HAP-1 (cell line): ENCODE data around the gene NEUROD6.

Experiments used
- DNase-seq, 2 experiments: peaks; one replicate each; pipeline ENCODE4 v3.0.0-alpha.2; 2016 to 2020; ENCODE audit warnings: low spot score in 2 of 2
- H3K27me3 ChIP-seq: fragments of 250-450 bp; sonication (Bioruptor Pico); 2 replicates; pipeline ENCODE4 v1.5.1; 2020; ENCODE audit warnings: low read depth, mild to moderate bottlenecking, moderate library complexity
- H3K36me3 ChIP-seq: fragments of 250-450 bp; sonication (Bioruptor Pico); replicated peaks from 2 replicates; pipeline ENCODE4 v1.5.1; 2020; ENCODE audit warnings: mild to moderate bottlenecking
- H3K4me1 ChIP-seq: fragments of 250-450 bp; sonication (Bioruptor Pico); 2 replicates; pipeline ENCODE4 v1.5.1; 2020; ENCODE audit warnings: mild to moderate bottlenecking
- H3K4me3 ChIP-seq: fragments of 250-450 bp; sonication (Bioruptor Pico); 2 replicates; pipeline ENCODE4 v1.5.1; 2020; ENCODE audit warnings: mild to moderate bottlenecking, moderate library complexity
- H3K9me3 ChIP-seq: fragments of 250-450 bp; sonication (Bioruptor Pico); 2 replicates; pipeline ENCODE4 v1.5.1; 2020; ENCODE audit warnings: mild to moderate bottlenecking, moderate library complexity
- in situ Hi-C: fragments of 300-500 bp; cut with MboI; formaldehyde crosslinking; loops from 3 replicates; pipeline ENCODE4 v1.14.3; 2020; ENCODE audit warnings: low sequenced_read_pairs, inconsistent platforms, mixed read lengths

The NEUROD6 gene

GRCh38 chr7:31343516-31344305, 3.2 kb upstream of the NEUROD6 start:
- no peaks in the 10 kb centered on the region for H3K27me3 ChIP-seq
- H3K9me3 ChIP-seq, result no peaks in the 10 kb centered on the region
- in situ Hi-C loops, result no loop called here
- no peaks in the 10 kb centered on the region for H3K4me1 ChIP-seq
- H3K4me3 ChIP-seq, result no peak overlapping the region
- no peak for DNase-seq
- H3K36me3 ChIP-seq, result no peaks in the 10 kb centered on the region

- Histone ChIP-seq H3K36me3 (no peaks in the 10 kb centered on the region), H3K27me3 (no peaks in the 10 kb centered on the region), H3K9me3 (no peaks in the 10 kb centered on the region), H3K4me3 (no peak overlapping the region), H3K4me1 (no peaks in the 10 kb centered on the region)
- in situ Hi-C loops, result no loop called here
- DNase-seq, result no peak
Observed at GRCh38 chr7:31341141-31341540, 615 bp upstream of the NEUROD6 start.

GRCh38 chr7:31340051-31340450, 475 bp downstream of the NEUROD6 start:
- Histone ChIP-seq H3K36me3 (no peaks in the 10 kb centered on the region), H3K4me1 (no peaks in the 10 kb centered on the region), H3K4me3 (no peak overlapping the region), H3K27me3 (no peaks in the 10 kb centered on the region), H3K9me3 (no peaks in the 10 kb centered on the region)
- in situ Hi-C loops, result no loop called here
- no peak for DNase-seq

- in situ Hi-C loops, result no loop called here
- no peaks in the 10 kb centered on the region for H3K9me3 ChIP-seq
- no peaks in the 10 kb centered on the region for H3K4me1 ChIP-seq
- H3K4me3 ChIP-seq, result no peak overlapping the region
- DNase-seq, result no peak
- no peaks in the 10 kb centered on the region for H3K27me3 ChIP-seq
- H3K36me3 ChIP-seq, result no peaks in the 10 kb centered on the region
Observed at GRCh38 chr7:31338706-31339105, 1.8 kb downstream of the NEUROD6 start.

- in situ Hi-C loops, result no loop called here
- Histone ChIP-seq H3K4me3 (no peak overlapping the region), H3K9me3 (no peaks in the 10 kb centered on the region)
Observed at GRCh38 chr7:31337002-31337565, 3.4 kb downstream of the NEUROD6 start.

GRCh38 chr7:31336202-31337001, 4.1 kb downstream of the NEUROD6 start:
- no peaks in the 10 kb centered on the region for H3K36me3 ChIP-seq
- H3K27me3 ChIP-seq, result no peaks in the 10 kb centered on the region
- no peak overlapping the region for H3K4me3 ChIP-seq
- no peaks in the 10 kb centered on the region for H3K4me1 ChIP-seq
- no peaks in the 10 kb centered on the region for H3K9me3 ChIP-seq
- DNase-seq, result no peak
- in situ Hi-C loops, result no loop called here

More at GRCh38 chr7:31337002-31337565, 3.4 kb downstream of the NEUROD6 start:
- no peaks in the 10 kb centered on the region for H3K27me3 ChIP-seq
- H3K4me1 ChIP-seq, result no peaks in the 10 kb centered on the region
- no peaks in the 10 kb centered on the region for H3K36me3 ChIP-seq
- DNase-seq, result no peak

GRCh38 chr7:31335884-31336201, 4.7 kb downstream of the NEUROD6 start:
- Histone ChIP-seq H3K27me3 (no peaks in the 10 kb centered on the region), H3K4me1 (no peaks in the 10 kb centered on the region), H3K36me3 (no peaks in the 10 kb centered on the region), H3K4me3 (no peak overlapping the region), H3K9me3 (no peaks in the 10 kb centered on the region)
- no peak for DNase-seq
- in situ Hi-C loops, result no loop called here

GRCh38 chr7:31335161-31335856, 5.2 kb downstream of the NEUROD6 start:
- H3K36me3 ChIP-seq, result no peaks in the 10 kb centered on the region
- no peaks in the 10 kb centered on the region for H3K9me3 ChIP-seq
- in situ Hi-C loops, result no loop called here
- no peaks in the 10 kb centered on the region for H3K4me1 ChIP-seq
- DNase-seq, result no peak
- no peaks in the 10 kb centered on the region for H3K27me3 ChIP-seq
- H3K4me3 ChIP-seq, result no peak overlapping the region

GRCh38 chr7:31333291-31333690, 7.2 kb downstream of the NEUROD6 start:
- in situ Hi-C loops, result no loop called here
- Histone ChIP-seq H3K27me3 (no peaks in the 10 kb centered on the region), H3K4me3 (no peak overlapping the region), H3K4me1 (no peaks in the 10 kb centered on the region), H3K9me3 (no peaks in the 10 kb centered on the region), H3K36me3 (no peaks in the 10 kb centered on the region)
- no peak for DNase-seq

- DNase-seq, result no peak
- in situ Hi-C loops, result no loop called here
- H3K36me3 ChIP-seq, result no peaks in the 10 kb centered on the region
Observed at GRCh38 chr7:31327071-31327470, 13.5 kb downstream of the NEUROD6 start.

GRCh38 chr7:31326416-31326815, 14.1 kb downstream of the NEUROD6 start:
- no peak for DNase-seq
- in situ Hi-C loops, result no loop called here
- Histone ChIP-seq H3K36me3 (no peaks in the 10 kb centered on the region), H3K9me3 (no peaks in the 10 kb centered on the region), H3K27me3 (no peaks in the 10 kb centered on the region), H3K4me3 (no peak overlapping the region), H3K4me1 (no peaks in the 10 kb centered on the region)

More at GRCh38 chr7:31327071-31327470, 13.5 kb downstream of the NEUROD6 start:
- Histone ChIP-seq H3K4me1 (no peaks in the 10 kb centered on the region), H3K27me3 (no peaks in the 10 kb centered on the region), H3K9me3 (no peaks in the 10 kb centered on the region), H3K4me3 (no peak overlapping the region)

- in situ Hi-C loops, result no loop called here
- Histone ChIP-seq H3K27me3 (no peaks in the 10 kb centered on the region), H3K9me3 (no peaks in the 10 kb centered on the region), H3K4me1 (no peaks in the 10 kb centered on the region), H3K4me3 (no peak overlapping the region), H3K36me3 (no peaks in the 10 kb centered on the region)
- no peak for DNase-seq
Observed at GRCh38 chr7:31323101-31323500, 17.4 kb downstream of the NEUROD6 start.

- Histone ChIP-seq H3K4me1 (no peaks in the 10 kb centered on the region), H3K9me3 (no peaks in the 10 kb centered on the region), H3K27me3 (no peaks in the 10 kb centered on the region), H3K36me3 (no peaks in the 10 kb centered on the region), H3K4me3 (no peak overlapping the region)
- DNase-seq, result no peak
- in situ Hi-C loops, result no loop called here
Observed at GRCh38 chr7:31320675-31321074, 19.9 kb downstream of the NEUROD6 start.

GRCh38 chr7:31318313-31318712, 22.2 kb downstream of the NEUROD6 start:
- in situ Hi-C loops, result no loop called here
- DNase-seq, result no peak

More at GRCh38 chr7:31318313-31318712, 22.2 kb downstream of the NEUROD6 start:
- Histone ChIP-seq H3K9me3 (no peaks in the 10 kb centered on the region), H3K4me1 (no peaks in the 10 kb centered on the region), H3K4me3 (no peak overlapping the region), H3K36me3 (no peaks in the 10 kb centered on the region), H3K27me3 (no peaks in the 10 kb centered on the region)
